Colon (tissue), 2 donors: ENCODE measurements around the gene GPBAR1.

Experiments
- FAIRE-seq: peaks from 2 replicates; lab custom pipeline; 2012; peaks lifted over from hg19 to GRCh38; lab: Jason Lieb, UNC
- donor health status: control.
- donor health status: control.

Gene GPBAR1

GRCh38 chr2:218286570-218287459 is 26.0 kb downstream of the GPBAR1 start:
- no peak for FAIRE-seq

- no peak for FAIRE-seq
These were observed 29.0 kb downstream of the GPBAR1 start for GRCh38 chr2:218289639-218290315.

GRCh38 chr2:218290316-218291261 is 29.8 kb downstream of the GPBAR1 start:
- no peak for FAIRE-seq

- no peak for FAIRE-seq
These were observed 30.7 kb downstream of the GPBAR1 start for GRCh38 chr2:218291318-218292047.

- no peak for FAIRE-seq
These were observed 31.5 kb downstream of the GPBAR1 start, which contains the start of gene TMBIM1 for GRCh38 chr2:218292048-218293014. TSS of gene TMBIM1 (minus strand) at chr2:218292503. CDS start at chr2:218282141, 10,362 bp downstream.

GRCh38 chr2:218293715-218294429 is 33.1 kb downstream of the GPBAR1 start:
- FAIRE-seq = no peak

- FAIRE-seq = no peak
These were observed 33.7 kb downstream of the GPBAR1 start for GRCh38 chr2:218294430-218295022.

GRCh38 chr2:218295029-218295428 is 34.2 kb downstream of the GPBAR1 start:
- no peak for FAIRE-seq

- no peak for FAIRE-seq
These were observed 35.4 kb downstream of the GPBAR1 start for GRCh38 chr2:218296200-218296599.

- FAIRE-seq = no peak
These were observed 36.0 kb downstream of the GPBAR1 start for GRCh38 chr2:218296847-218297246.

- no peak for FAIRE-seq
These were observed 37.6 kb downstream of the GPBAR1 start for GRCh38 chr2:218298314-218298875.

- FAIRE-seq = no peak
These were observed 39.3 kb downstream of the GPBAR1 start for GRCh38 chr2:218300141-218300540.

- FAIRE-seq = no peak
These were observed 40.5 kb downstream of the GPBAR1 start for GRCh38 chr2:218301176-218301819.

- no peak for FAIRE-seq
These were observed 44.6 kb downstream of the GPBAR1 start for GRCh38 chr2:218305383-218305782.

GRCh38 chr2:218306184-218306920 is 45.5 kb downstream of the GPBAR1 start:
- no peak for FAIRE-seq

- FAIRE-seq = no peak
These were observed 46.7 kb downstream of the GPBAR1 start for GRCh38 chr2:218307415-218308090.
